Smooth muscle cell (in vitro differentiated cells): ENCODE results near the gene RCE1. TPM values are rescaled to one million over a fixed set of nuclear protein-coding genes. Genes with fewer than 3 reads are reported as not detected.

Experiments used
- DNase-seq: peaks from one replicate; lab custom pipeline; 2025; ENCODE audit not compliant: unreplicated experiment; lab: John Stamatoyannopoulos, UW
- H2AFZ ChIP-seq: fragments of 200-600 bp; sonication (generic); 2 replicates; pipeline ENCODE4 v1.6.0; 2016; ENCODE audit warnings: antibody characterized with exemption, low read depth, mild to moderate bottlenecking
- H3F3A ChIP-seq: fragments of 200-600 bp; sonication (generic); 2 replicates; pipeline ENCODE4 v1.6.0; 2017; ENCODE audit warnings: antibody characterized with exemption, low read depth
- H3K27ac ChIP-seq: fragments of 200-600 bp; sonication (generic); 2 replicates; pipeline ENCODE4 v1.5.1; 2016; ENCODE audit warnings: low read depth, mild to moderate bottlenecking
- H3K27me3 ChIP-seq: fragments of 200-600 bp; sonication (generic); 2 replicates; pipeline ENCODE4 v1.6.1; 2016; ENCODE audit warnings: low read depth, mild to moderate bottlenecking
- H3K36me3 ChIP-seq: fragments of 200-600 bp; sonication (generic); 2 replicates; pipeline ENCODE4 v1.5.1; 2016; ENCODE audit warnings: low read depth
- H3K4me1 ChIP-seq: fragments of 200-600 bp; sonication (generic); 2 replicates; pipeline ENCODE4 v1.5.1; 2016; ENCODE audit warnings: low read depth
- H3K4me2 ChIP-seq: fragments of 200-600 bp; sonication (generic); 2 replicates; pipeline ENCODE4 v1.6.0; 2016; ENCODE audit warnings: mild to moderate bottlenecking
- H3K4me3 ChIP-seq: fragments of 200-600 bp; sonication (generic); 2 replicates; pipeline ENCODE4 v1.5.1; 2016; ENCODE audit warnings: mild to moderate bottlenecking
- H3K79me2 ChIP-seq: fragments of 200-600 bp; sonication (generic); 2 replicates; pipeline ENCODE4 v1.6.0; 2016; ENCODE audit warnings: low read depth, mild to moderate bottlenecking
- H3K9ac ChIP-seq: fragments of 200-600 bp; sonication (generic); 2 replicates; pipeline ENCODE4 v1.6.0; 2016; ENCODE audit warnings: low read depth
- H3K9me3 ChIP-seq: fragments of 200-600 bp; sonication (generic); replicated peaks from 2 replicates; pipeline ENCODE4 v1.5.1; 2016; ENCODE audit warnings: low read depth
- H4K20me1 ChIP-seq: fragments of 200-600 bp; sonication (generic); 2 replicates; pipeline ENCODE4 v1.6.0; 2016; ENCODE audit warnings: low read depth
- CTCF ChIP-seq: fragments of 200-600 bp; sonication (generic); IDR thresholded peaks from 2 replicates; pipeline ENCODE4 v1.5.1; 2017; ENCODE audit warnings: borderline replicate concordance, mild to moderate bottlenecking, antibody characterized with exemption; ENCODE audit not compliant: insufficient read depth, poor library complexity, severe bottlenecking
- WGBS: methylation state at CpG from one replicate; pipeline ENCODE4 v1.1.7; 2016; ENCODE audit warnings: low lambda C conversion rate; 5-methylcytosine and 5-hydroxymethylcytosine counted together
- polyA plus RNA-seq: library from polyadenylated mRNA; unstranded; fragments of >200 nt; fragmentation: Nextera tagmentation; extraction: Ambion mirVana; gene quantifications from 2 replicates; pipeline ENCODE4 v1.2.1, GENCODE V29; 2016
- total RNA-seq: library from RNA; depleted of rRNA; stranded (reverse); fragments of >200 nt; gene quantifications from 2 replicates; pipeline ENCODE4 v1.2.3, GENCODE V29; 2014

The RCE1 gene
- total and polyA plus RNA-seq, 2 experiments from 2014 or later: 25.2 to 33.5 TPM

- Histone ChIP-seq H3K36me3 (no peaks in the 10 kb centered on the region), H3K4me1 (no peaks in the 10 kb centered on the region), H4K20me1 (peaks cover 1% of the 10 kb centered on the region), H3K9me3 (no peaks in the 10 kb centered on the region), H3K9ac (no peak overlapping the region), H3F3A (no peaks in the 10 kb centered on the region), H3K4me3 (no peak overlapping the region), H3K79me2 (peaks cover 7% of the 10 kb centered on the region), H3K27ac (no peak overlapping the region), H3K4me2 (no peak overlapping the region), H2AFZ (no peak overlapping the region), H3K27me3 (no peaks in the 10 kb centered on the region)
- TF ChIP-seq CTCF: no peak
- WGBS: 96% methylated on average over 22 of the region's 22 CpGs
- no peak for DNase-seq
Measured at GRCh38 chr11:66849501-66850234, 6.4 kb downstream of the RCE1 start.

GRCh38 chr11:66850235-66850587 is 7.0 kb downstream of the RCE1 start:
- TF ChIP-seq CTCF: no peak
- H3K4me2 ChIP-seq: no peak overlapping the region
- H3F3A ChIP-seq: no peaks in the 10 kb centered on the region
- peaks cover 2% of the 10 kb centered on the region for H3K79me2 ChIP-seq
- H3K9me3 ChIP-seq: no peaks in the 10 kb centered on the region
- no peak overlapping the region for H2AFZ ChIP-seq
- no peaks in the 10 kb centered on the region for H3K36me3 ChIP-seq
- no peaks in the 10 kb centered on the region for H4K20me1 ChIP-seq
- DNase-seq: no peak
- no peak overlapping the region for H3K4me3 ChIP-seq
- no peak overlapping the region for H3K9ac ChIP-seq
- 96% methylated on average over 10 of the region's 10 CpGs for WGBS
- H3K27me3 ChIP-seq: no peaks in the 10 kb centered on the region
- no peak overlapping the region for H3K27ac ChIP-seq
- H3K4me1 ChIP-seq: no peaks in the 10 kb centered on the region

- peaks cover 3% of the 10 kb centered on the region for H3F3A ChIP-seq
- DNase-seq: no peak
- WGBS: 95% methylated on average over 21 of the region's 23 CpGs
Measured at GRCh38 chr11:66850588-66851238, 7.5 kb downstream of the RCE1 start.

More at GRCh38 chr11:66850588-66851238, 7.5 kb downstream of the RCE1 start:
- H3K4me1 ChIP-seq: peaks cover 5% of the 10 kb centered on the region
- H3K27me3 ChIP-seq: no peaks in the 10 kb centered on the region
- no peak overlapping the region for H3K27ac ChIP-seq
- no peaks in the 10 kb centered on the region for H3K9me3 ChIP-seq
- H4K20me1 ChIP-seq: no peaks in the 10 kb centered on the region
- no peaks in the 10 kb centered on the region for H3K79me2 ChIP-seq
- TF ChIP-seq CTCF: no peak
- H2AFZ ChIP-seq: no peak overlapping the region
- no peak overlapping the region for H3K4me2 ChIP-seq
- no peaks in the 10 kb centered on the region for H3K36me3 ChIP-seq
- no peak overlapping the region for H3K4me3 ChIP-seq
- H3K9ac ChIP-seq: no peak overlapping the region
